DOHH2 (cell line): ENCODE data around the gene MIXL1.

Experiments used
- EZH2phosphoT487 ChIP-seq: fragments of 200-600 bp; sonication (generic); IDR thresholded peaks from 2 replicates; pipeline ENCODE4 v1.6.1; 2017; ENCODE audit warnings: borderline replicate concordance, mild to moderate bottlenecking, antibody characterized with exemption, low read length, moderate library complexity, mixed read lengths
- TF ChIP-seq, protein P1 (sequence below): fragments of 200-600 bp; sonication (generic); IDR thresholded peaks from one replicate; pipeline ENCODE4 v1.5.1; 2014; ENCODE audit warnings: antibody characterized with exemption, mild to moderate bottlenecking, low read depth, low read length; ENCODE audit not compliant: poor library complexity, severe bottlenecking

DNA sequence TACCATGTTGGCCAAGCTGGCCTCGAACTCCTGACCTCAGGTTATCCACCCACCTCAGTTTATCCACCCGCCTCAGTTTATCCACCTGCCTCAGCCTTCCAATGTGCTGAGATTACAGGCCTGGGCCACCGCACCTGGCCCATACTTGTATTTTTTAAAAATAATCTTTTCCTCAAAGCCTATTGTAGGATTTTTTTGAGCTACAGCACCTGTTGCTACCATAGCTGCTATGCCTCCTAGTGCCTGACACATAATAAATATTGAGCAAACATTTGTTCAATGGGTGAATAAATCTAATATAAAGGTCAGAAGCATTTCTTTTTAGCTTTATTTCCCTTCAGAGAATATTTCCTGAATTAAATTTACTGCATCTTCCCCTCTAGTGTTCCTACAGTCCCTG lies 21.2 kb upstream of the MIXL1 start:
- TF ChIP-seq, protein P1, sequence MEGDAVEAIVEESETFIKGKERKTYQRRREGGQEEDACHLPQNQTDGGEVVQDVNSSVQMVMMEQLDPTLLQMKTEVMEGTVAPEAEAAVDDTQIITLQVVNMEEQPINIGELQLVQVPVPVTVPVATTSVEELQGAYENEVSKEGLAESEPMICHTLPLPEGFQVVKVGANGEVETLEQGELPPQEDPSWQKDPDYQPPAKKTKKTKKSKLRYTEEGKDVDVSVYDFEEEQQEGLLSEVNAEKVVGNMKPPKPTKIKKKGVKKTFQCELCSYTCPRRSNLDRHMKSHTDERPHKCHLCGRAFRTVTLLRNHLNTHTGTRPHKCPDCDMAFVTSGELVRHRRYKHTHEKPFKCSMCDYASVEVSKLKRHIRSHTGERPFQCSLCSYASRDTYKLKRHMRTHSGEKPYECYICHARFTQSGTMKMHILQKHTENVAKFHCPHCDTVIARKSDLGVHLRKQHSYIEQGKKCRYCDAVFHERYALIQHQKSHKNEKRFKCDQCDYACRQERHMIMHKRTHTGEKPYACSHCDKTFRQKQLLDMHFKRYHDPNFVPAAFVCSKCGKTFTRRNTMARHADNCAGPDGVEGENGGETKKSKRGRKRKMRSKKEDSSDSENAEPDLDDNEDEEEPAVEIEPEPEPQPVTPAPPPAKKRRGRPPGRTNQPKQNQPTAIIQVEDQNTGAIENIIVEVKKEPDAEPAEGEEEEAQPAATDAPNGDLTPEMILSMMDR, result no peak
- no peak for TF ChIP-seq EZH2phosphoT487
